GM19351 (cell line): ENCODE data around the gene SHISA7.
A peak's percentile ranks its signal among the peaks of the same experiment; 100 is the strongest.

Experiments used
- ATAC-seq: cut with Tn5 transposase; IDR thresholded peaks from one replicate; pipeline ENCODE4 v1.9.1; 2021; ENCODE audit warnings: mild to moderate bottlenecking, moderate library complexity; ENCODE audit not compliant: unreplicated experiment

Gene SHISA7

DNA sequence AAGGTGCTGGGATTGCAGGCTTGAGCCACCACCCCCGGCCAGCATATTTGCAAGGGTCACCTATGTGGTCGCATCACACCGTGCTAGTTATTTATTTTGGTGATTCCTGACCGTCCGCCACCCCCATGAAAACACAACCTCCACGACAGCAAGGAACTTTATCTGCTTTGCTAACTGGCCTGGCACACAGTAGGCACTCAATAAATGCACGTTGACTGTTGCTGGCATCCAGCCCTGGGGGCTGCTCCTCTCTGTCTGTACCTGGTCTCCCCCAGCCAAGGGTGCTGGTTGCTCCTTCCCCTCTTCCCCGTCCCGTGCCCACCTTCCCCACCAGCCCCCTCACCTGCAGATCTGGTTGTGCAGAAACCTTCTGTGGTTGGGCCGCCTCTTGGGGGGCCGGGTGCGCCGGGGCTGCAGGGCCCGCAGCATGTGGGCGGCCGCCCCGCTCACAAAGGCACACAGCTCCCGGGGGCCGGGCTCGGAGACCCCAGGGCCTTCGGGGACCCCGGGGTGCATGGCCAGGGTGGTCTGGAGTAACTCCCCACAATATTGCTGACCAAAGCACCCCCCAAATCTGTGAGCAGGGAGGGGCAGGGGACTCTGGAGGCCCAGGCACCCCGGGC is 21.1 kb upstream of the SHISA7 start:
- ATAC-seq, result no peak

DNA sequence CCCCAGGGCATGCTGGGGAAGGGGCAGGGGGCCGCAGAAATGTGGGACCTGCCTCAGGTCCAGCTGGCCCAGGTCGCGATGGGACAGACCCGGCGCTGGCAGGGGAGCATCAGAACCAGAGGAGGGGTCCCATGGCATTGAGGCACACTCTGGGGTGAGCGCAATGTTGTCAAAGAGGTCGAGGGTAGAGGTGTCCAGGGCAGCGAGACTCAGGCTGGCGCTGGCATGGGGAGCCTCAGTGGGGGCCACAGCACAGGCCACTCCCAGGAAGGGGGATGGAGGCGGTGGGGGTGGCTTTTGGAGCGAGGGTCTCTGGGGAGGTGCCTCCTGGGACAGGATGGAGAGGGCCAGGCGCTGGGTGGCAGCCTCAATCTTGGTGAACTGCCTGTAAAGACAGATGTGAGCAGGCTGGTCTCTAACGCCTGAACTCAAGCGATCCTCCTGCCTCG is 20.5 kb upstream of the SHISA7 start:
- no peak for ATAC-seq

DNA sequence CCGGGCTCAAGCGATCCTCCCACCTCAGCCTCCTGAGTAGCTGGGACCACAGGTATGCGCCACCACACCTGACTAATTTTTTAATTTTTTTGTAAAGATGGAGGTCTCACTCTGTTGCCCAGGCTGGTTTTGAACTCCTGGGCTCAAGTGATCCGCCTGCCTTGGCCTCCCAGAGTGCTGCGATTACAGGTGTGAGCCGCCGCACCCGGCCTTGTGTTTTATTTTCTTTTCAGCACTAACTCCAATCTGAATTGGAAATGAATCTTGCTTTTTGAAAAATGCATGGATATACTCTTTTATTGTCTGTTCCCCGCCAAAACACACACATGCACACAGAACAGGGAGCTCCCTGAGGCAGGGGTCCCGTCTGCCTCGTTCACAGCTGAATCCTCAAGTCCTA is 19.6 kb upstream of the SHISA7 start:
- ATAC-seq, result no peak

DNA sequence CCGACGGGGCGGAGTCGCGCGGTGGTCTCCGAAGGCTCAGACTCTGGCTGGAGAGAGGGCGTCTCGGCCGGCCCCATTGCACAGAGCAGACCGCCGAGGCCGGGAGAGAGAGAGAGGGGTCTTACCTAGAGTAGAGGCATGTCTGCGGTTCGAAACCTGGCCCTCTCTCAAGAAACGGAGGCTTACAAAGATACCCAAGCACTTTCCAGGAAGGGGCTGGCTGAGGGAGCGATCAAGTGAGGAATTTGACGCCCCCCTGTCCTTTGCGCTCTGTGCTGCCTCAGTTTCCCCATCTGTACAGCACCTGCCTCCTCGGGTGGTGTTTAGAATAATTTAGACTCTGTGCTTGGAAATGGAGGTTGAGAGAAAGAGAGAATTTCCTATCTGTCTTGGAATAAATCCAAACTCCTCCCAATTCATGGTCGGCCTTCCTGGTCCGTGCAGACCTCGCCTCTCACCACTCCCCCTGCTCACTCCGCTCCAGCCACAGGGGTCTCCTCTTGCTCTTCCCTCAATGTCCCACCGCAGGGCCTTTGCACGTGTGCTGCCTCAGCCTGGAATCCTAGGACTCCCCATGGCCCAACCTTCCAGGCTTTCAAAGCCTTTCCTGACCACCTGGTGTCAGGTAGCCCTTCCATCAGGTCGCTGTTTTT is 19.0 kb upstream of the SHISA7 start:
- no peak for ATAC-seq

DNA sequence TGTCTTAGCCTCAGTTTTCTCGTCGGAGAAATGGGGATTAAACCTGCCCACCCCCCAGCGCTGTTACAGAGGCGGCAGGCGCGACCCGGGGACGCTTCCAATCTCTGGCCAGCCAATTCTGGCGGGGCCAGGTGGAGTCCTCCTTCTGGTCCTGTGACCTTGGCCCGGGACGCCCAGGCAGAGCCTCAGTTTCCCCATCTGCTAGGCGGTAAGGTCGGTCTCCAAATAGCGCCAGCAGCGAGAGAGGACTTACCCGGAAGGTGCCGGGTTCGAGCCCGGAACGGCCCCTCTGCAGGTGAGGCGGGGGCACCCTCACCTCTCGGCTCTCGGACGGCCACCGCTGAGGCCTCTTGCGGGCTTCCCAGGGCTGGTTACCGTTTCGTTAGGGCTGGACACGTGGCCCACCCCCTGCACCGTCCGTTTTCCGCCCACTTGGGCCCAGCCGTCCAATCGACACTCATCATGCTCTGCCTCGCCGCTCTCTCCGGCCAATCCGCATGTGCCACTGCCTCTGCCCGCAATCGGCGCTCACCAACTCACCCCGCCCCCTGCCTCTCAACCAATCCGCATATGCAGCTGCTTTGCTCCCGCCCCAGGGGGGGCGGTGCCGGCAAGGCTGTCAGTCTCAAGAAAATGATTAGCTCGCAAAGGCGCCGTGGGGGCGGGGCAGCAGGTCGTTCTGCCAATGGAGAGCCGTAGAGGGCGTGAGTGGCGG is 18.3 kb upstream of the SHISA7 start, which contains the start of gene ISOC2:
Gene ISOC2 (minus strand): TSS at position 384 of the 715 bp plus-strand sequence. CDS start 5,156 bp downstream, outside the sequence.
- ATAC-seq, result peak; percentile 91

DNA sequence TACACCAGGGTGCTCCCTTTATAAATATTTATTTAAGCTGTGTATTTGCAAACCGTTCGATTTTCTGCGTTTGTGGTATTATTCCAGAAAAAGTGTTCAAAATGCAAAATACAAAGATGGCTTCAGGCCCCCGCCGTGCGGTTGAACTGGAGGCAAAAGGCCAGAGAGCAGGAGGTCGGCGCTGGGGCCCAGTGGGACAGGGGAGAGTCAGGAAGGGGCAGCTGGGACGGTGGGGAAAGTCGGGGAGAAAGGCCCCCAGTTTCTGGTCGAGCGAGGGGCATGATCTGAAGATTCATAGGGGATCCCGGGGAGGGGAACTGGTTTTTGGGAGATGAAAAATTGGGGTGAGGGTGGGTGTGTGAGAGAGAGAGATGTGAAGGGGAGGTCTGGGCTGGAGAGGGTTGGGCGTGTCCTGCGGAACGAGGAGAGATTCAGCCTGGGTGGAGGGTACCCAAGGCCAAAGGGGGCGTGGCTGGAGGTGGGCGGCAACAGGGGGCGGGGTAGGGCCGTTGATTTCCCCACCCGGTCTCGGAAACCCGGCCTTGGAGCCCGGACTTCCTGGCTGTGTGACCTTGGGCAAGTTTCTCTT is 17.7 kb upstream of the SHISA7 start:
- no peak for ATAC-seq

DNA sequence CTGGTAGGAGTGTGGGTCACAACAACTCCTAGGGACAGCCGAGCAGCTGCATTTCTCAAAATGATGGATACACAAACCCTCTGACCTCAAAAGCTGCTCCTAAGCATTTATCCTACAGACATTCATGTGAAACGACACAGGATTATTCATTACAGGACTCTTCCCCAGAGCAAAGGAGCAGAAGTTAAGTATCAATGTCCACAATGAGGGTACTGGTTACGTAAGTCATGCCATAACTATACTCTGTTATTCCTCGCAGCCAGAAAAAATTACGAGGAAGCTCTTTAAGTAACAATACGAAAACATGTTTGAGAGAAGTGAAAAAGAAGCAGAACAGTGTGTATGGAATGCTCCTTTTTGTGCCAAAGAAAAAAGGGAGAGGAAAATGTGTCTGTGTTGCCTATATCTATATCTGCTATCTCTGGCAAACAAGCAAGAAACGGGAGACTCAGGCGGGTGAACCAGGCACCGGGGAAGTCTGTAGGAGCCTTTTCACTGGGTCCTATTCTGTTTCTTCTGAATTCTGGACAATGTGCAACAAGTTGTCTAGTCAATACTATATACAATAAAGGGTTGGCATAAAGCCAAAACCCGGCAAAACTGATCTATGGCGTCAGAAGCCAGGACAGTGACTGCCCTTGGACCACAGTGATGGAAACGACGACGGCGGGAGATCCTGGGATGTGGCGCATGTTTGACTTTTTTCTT is 17.0 kb upstream of the SHISA7 start:
- ATAC-seq, result no peak

DNA sequence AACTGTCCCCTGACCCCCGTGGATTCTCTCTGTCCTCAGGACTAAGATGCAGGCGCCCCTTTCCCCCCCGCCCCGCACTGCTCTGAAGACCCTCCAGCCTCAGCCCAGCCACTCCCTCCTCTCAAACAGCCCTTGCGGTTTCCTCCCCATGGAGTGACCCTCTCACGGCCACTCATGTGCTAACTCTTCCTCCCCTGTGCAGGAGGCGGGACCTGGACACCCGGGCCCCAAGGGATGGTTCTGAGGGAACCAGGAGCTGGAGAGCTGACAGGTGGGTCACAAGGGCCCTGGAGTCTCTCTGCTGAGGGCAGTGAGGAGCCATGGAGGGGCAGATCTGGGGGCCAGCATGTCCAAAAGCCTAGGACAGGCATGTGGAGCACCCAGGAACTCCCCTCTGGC is 16.4 kb upstream of the SHISA7 start:
- no peak for ATAC-seq

DNA sequence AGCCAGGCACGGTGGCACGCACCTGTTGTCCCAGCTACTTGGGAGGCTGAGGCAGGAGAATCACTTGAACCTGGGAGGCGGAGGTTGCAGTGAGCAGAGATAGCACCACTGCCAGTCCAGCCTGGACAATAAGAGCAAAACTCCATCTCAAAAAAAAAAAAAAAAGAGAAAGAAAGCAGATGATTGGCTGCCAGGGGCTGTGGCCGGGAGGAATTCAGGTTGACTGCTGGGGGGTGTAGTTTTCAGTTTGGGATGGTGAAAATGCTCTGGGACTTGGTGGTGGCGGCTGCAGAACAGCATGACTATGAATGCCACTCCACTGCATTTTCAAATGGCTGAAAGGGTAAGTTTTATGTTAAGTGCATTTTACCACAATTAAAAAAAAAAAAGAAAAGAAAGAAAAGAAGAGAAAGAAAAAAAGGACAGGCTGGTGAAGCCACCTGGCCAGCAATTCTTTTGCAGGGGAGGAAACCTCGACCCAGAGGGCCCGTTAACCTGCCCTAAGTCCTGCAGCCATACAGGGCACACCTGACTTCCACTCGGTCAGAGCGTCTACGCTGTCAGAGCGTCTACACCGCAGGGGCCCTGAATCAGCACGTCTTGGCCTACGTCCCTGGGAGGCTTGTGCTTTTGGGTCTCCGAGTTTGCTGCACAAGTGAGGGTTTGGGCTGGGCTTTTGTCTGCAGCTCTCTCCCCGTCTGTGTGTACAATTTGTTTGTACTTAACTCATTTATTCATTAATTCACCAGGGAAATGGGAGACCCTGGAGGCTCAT is 14.8 kb upstream of the SHISA7 start:
- no peak for ATAC-seq

DNA sequence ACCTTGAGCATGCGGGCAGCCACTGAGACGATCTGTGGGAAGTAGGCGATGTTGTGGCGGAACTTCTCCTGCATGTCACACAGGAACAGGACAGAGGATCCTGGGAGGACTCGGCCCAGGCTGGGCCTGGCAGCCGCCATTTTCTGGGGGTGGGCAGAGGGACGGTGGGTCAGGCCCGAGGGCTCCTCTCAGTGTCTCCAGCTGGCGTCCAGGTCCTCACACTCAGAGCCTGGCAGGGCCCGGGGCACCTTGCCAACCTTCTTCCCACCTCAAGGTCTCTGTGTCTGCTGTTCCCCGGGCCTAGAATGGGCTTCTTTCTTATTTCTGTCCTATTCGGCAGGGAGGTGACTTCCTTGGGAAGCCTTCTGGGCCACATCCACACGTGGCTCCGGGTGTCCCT is 13.2 kb upstream of the SHISA7 start:
- no peak for ATAC-seq

DNA sequence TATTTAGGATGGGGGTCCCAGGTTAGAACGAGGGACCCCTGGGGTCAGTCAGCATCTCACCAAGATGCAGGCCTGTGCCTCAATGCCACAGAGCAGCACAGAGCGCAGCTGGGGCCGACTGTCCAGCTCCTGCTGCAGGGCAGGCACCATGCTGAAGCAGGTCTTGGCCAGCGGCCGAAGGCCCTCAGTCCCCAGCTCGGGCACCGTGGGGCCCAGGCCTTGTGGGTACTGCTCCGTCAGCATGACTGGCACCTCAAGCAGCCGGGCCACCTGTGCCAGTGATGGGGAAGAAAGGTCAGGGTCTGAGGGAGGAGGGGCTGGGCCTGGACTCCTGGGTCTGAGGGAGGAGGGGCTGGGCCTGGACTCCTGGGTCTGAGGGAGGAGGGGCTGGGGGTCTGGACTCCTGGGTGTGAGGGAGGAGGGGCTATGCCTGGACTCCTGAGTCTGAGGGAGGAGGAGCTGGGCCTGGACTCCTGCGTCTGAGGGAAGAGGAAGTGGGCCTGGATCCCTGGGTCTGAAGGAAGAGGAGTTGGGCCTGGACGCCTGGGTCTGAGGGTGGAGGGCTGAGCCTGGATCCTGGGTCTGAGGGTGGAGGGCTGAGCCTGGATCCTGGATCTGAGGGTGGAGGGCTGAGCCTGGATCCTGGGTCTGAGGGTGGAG is 12.6 kb upstream of the SHISA7 start:
- no peak for ATAC-seq

DNA sequence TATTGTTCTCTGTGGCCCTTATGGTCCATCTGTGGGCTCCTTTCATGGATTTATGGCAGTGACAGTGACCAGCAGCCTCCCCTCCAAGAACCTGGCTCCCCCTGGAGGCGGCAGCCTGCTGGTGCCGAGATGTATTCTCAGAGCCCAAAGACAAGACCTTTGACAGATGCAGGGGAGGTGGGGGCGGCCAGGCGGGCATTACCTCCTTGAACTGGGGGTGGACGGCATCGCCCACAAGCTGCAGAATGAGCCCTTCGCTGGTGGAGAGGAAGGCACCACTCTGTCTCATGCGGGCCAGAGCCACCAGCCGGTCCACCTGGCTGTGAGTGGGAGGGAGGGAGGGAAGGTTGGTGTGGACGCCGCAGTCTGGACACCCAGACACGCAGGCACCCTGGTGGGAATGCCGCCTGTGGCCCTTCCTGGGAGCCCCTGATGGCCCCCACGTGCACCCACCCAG is 11.7 kb upstream of the SHISA7 start:
- ATAC-seq, result no peak

DNA sequence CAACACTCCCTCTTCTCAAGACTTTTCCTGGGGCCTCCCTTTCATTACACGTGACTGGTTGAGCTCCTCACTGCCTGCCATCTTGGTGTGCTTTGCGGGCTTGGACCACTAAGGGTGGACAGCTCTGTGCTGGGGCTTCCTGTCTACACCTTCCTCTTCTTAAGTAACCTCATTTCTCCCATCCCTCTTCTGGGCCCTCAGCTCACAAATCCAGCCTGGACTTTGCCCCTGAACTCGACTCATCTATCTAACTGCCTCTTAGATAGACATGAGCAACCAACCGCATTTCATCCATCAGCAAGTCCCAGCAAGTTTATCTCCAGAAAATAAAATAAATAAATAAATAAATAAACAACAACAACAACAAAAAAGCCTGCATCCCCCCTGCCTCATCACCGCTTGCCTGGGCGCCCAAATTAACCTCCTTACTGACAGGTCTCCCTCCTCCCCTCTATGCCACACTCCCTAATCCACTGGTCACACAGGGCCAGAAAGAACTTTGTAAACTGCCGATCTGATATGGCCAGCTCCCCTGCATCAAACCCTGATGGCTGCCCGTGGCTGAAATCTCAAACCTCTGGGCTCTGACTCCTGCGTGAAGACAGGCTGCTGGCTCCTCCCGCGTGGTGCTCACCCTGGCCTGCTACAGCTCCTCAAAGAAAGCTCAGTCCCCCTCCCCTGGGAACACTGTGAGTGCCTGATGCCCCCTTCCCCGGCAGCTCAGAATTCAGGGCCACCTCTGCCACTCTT is 10.6 kb upstream of the SHISA7 start:
- ATAC-seq, result no peak

DNA sequence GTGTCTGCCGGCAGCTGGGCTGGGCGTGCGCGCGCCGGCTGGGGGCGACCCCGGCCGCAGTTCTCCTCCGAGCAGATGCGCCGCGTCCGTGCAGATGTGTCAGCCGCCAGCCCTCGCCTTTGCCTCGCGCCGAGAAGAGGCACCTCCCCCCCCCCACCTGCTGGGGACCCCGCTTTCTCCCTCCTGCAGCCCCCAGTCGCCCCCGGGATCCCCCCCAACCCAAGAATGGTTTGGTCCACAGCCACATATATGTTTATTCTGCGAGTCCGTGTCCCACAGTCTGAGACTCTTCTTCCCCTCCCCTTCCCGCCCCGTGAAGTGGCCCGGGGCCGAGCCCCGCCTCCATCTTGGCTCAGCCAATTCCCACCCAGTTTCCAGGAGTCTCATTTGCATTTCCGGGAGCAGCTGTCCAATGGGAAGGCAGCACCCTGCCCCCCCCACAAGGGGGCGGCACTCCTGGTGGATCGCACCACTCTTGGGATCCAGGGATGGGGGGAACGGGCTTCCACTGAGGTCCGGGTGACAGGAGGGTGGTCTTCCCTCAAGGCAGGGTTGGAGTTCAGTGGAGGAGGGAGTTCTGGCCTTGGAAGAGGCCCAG is 9.7 kb upstream of the SHISA7 start:
- no peak for ATAC-seq

DNA sequence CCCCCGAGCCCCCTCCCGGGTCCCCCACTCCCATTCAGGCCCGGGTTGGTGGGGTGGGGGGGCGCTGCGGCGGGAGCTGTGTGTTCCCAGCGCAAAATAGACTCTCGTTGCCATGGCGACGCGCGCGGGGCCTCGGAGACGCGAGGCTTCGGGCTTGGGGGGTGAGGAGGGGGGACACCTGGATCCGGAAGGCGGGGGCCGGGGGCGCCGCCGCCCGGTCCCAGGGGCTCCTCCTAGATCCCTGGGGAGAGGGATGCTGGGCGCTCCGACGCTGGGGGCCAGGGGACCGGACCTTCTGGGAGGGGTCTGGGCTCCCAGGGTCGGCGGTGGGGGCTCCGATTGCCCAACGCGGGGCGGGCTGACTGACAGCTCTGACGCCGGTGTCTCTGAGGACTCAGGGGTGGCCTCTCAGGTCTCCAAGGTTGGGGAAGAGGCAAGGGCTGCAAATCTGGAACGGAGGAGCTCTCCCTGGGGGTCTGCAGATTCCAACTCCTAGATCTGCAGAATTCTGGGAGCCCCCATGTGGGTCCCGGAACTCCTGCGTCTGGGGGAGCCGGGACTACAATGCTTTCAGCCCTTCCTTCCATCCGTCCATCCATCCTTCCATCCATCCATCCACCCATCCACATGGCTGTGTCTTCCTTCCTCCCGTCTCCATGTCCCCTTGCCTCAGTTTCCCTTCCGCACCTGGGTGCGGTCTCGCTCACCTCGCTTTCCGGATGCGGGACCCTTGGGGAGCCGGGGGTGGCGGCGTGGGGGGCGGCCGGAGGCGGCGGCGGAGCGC is 9.1 kb upstream of the SHISA7 start:
- ATAC-seq, result no peak

DNA sequence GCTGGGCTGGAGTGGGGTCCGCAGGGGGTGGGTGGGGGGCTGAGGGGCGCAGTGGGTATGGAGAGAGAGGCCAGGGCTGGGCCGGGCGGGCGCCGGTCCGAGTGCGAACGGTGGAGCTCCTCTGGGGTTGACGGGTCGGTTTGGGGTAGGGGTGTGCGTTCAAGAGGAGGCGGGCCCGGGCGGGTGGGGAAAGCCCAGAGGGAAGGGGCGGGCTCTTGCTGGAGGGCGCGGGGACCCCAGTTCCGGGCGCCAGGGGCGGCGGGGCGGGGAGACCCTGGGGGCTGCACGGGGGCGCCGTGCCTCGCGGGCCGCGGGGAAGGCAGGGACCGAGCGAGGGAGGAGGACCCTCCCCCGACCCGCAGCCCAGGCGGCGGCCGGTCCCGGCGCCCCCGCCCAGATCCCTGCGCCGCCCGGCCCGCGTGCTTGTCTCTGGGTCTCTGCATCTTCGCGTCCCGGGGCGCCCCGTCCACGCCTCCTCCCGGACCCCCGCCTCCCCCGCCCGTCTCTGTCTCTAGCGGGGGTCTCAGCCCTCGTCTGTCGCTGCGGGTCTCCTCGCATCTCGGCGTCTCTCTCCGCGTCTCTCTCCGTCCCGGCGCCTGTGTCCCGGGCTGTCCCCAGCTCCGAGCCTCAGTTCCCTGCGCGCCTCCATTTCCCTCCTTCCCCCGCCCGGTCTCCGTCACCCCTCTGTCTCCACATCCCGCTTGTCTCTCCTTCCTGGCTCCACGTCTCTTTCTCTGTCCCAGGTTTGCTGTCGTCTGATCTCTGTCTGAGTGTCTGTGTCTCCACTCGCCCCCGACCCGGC is 8.3 kb upstream of the SHISA7 start:
- ATAC-seq, result no peak

DNA sequence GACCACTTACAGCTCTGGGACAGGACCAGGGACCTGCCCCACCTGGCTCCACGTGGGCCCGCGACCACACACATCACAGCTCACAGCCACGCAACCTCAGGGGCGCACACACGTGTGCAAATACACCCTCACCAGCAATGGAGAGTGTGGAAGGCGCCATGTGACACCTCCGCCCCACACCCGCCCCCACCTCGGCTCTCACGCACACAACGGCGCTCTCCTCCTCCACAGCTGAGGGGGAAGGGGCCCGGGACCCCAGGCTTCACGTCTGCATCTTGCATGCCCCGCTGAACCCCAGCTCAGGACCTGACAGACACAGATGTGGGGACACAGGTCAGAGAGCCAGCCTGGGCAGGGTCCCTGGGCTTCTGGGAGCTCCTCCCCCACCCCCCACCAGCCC is 6.4 kb upstream of the SHISA7 start:
- ATAC-seq, result no peak
